Frontal cortex (tissue), 4 donors: ENCODE data around the gene CNOT6. TPM values are rescaled to one million over a fixed set of nuclear protein-coding genes. Genes with fewer than 3 reads are reported as not detected.
"Not testable (repeated sequence)": the region's sequence is repeated elsewhere in the genome, so short reads cannot be mapped to it uniquely, and the experiment has no call there.

Experiments used
- DNase-seq, 2 donors: peaks; one replicate each; pipeline ENCODE4 v3.0.0; 2012; ENCODE audit warnings: low spot score in 2 of 2
- FAIRE-seq: peaks from 2 replicates; lab custom pipeline; 2012; peaks lifted over from hg19 to GRCh38; lab: Jason Lieb, UNC
- total RNA-seq: library from RNA; depleted of rRNA; stranded (reverse); fragments of >200 nt; gene quantifications from one replicate; pipeline ENCODE4 v1.2.3, GENCODE V29; 2014
- donor health status: control.
- donor health status: control.
- donor health status: control.

Gene CNOT6
- total RNA-seq, 1 donor from 2014 or later = 34.6 TPM

GRCh38 chr5:180507661-180508060 lies 13.5 kb downstream of the CNOT6 start:
- no peak for DNase-seq
- no peak for FAIRE-seq

GRCh38 chr5:180515294-180515693 lies 21.1 kb downstream of the CNOT6 start:
- no peak for DNase-seq
- FAIRE-seq = no peak

GRCh38 chr5:180515974-180516373 lies 21.8 kb downstream of the CNOT6 start:
- not testable (repeated sequence) for FAIRE-seq, DNase-seq

- no peak for FAIRE-seq
- DNase-seq = no peak
These were observed 22.3 kb downstream of the CNOT6 start for GRCh38 chr5:180516440-180516839.

GRCh38 chr5:180519098-180519497 lies 24.9 kb downstream of the CNOT6 start:
- DNase-seq (no peak), FAIRE-seq (no peak)

GRCh38 chr5:180521101-180521500 lies 26.9 kb downstream of the CNOT6 start:
- no peak for FAIRE-seq

GRCh38 chr5:180521591-180521990 lies 27.4 kb downstream of the CNOT6 start:
- FAIRE-seq (no peak), DNase-seq (no peak)

More at GRCh38 chr5:180521101-180521500, 26.9 kb downstream of the CNOT6 start:
- DNase-seq = no peak

- DNase-seq (no peak), FAIRE-seq (no peak)
These were observed 28.2 kb downstream of the CNOT6 start for GRCh38 chr5:180522330-180522729.

- FAIRE-seq (no peak), DNase-seq (no peak)
These were observed 29.7 kb downstream of the CNOT6 start for GRCh38 chr5:180523629-180524466.

GRCh38 chr5:180525399-180525798 lies 31.2 kb downstream of the CNOT6 start:
- DNase-seq (no peak), FAIRE-seq (no peak)

GRCh38 chr5:180526269-180526668 lies 32.1 kb downstream of the CNOT6 start:
- no peak for FAIRE-seq
- DNase-seq = peak in 1 of 2 donors; percentile 16

- no peak for FAIRE-seq
- no peak for DNase-seq
These were observed 33.5 kb downstream of the CNOT6 start for GRCh38 chr5:180527659-180528058.

GRCh38 chr5:180531036-180531585 lies 36.9 kb downstream of the CNOT6 start:
- not testable (repeated sequence) for FAIRE-seq, DNase-seq

GRCh38 chr5:180532268-180532667 lies 38.1 kb downstream of the CNOT6 start:
- DNase-seq (no peak), FAIRE-seq (no peak)

- DNase-seq = no peak
- FAIRE-seq = no peak
These were observed 39.7 kb downstream of the CNOT6 start for GRCh38 chr5:180533845-180534244.

- no peak for FAIRE-seq
- DNase-seq = no peak
These were observed 41.4 kb downstream of the CNOT6 start for GRCh38 chr5:180535573-180535972.

- FAIRE-seq = no peak
- DNase-seq = no peak
These were observed 46.0 kb downstream of the CNOT6 start for GRCh38 chr5:180540050-180540694.

GRCh38 chr5:180541710-180542109 lies 47.5 kb downstream of the CNOT6 start:
- FAIRE-seq (no peak), DNase-seq (no peak)

GRCh38 chr5:180545248-180545647 lies 51.1 kb downstream of the CNOT6 start:
- FAIRE-seq (no peak), DNase-seq (no peak)

- FAIRE-seq (no peak), DNase-seq (no peak)
These were observed 54.4 kb downstream of the CNOT6 start for GRCh38 chr5:180548563-180548962.

GRCh38 chr5:180553530-180553929 lies 59.4 kb downstream of the CNOT6 start:
- DNase-seq (no peak), FAIRE-seq (no peak)
